Coronary artery (tissue), 2 donors: ENCODE data around the gene USP6NL.

Experiments
- DNase-seq: peaks from one replicate; pipeline ENCODE4 v3.0.0-alpha.2; 2017; ENCODE audit warnings: low spot score
- H3K27ac ChIP-seq, 2 donors: fragments of 200-600 bp; sonication (generic); one replicate each; pipeline ENCODE4 v1.5.1; 2016 to 2019
- H3K4me3 ChIP-seq: fragments of 200-600 bp; sonication (generic); 2 replicates; pipeline ENCODE4 v1.5.1; 2016; ENCODE audit warnings: mild to moderate bottlenecking, moderate library complexity
- CTCF ChIP-seq: fragments of 200-600 bp; sonication (generic); IDR thresholded peaks from one replicate; pipeline ENCODE4 v1.5.1; 2019; ENCODE audit warnings: antibody characterized with exemption

The USP6NL gene

GRCh38 chr10:11522821-11523245, 88.6 kb downstream of the USP6NL start:
- TF ChIP-seq CTCF: no peak
- Histone ChIP-seq H3K4me3 (no peak overlapping the region), H3K27ac (no peak overlapping the region)
- DNase-seq: no peak

GRCh38 chr10:11521860-11522259, 89.6 kb downstream of the USP6NL start:
- TF ChIP-seq CTCF: no peak
- Histone ChIP-seq H3K27ac (no peak overlapping the region), H3K4me3 (no peak overlapping the region)
- DNase-seq: no peak

DNA sequence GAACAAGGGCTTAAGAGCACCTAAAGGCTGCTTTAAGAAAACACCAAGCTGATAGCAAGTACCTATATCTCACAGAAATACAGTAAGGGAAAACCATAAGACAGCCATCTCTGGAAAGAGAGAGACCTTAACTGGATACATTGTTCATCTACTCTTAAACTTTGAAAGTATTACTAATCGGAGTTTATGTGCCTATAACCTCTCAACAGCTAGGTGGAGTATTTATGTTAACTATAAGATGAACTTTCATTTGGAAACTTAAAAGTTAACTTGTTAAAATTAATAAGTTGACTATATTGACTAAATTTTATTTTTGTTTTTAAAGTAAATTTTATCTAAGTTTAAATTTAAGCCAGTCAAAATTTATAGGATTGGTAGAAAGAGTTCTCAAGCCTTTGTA, 90.6 kb downstream of the USP6NL start:
- TF ChIP-seq CTCF: no peak
- H3K4me3 ChIP-seq: no peak overlapping the region
- H3K27ac ChIP-seq: no peak overlapping the region
- DNase-seq: no peak

DNA sequence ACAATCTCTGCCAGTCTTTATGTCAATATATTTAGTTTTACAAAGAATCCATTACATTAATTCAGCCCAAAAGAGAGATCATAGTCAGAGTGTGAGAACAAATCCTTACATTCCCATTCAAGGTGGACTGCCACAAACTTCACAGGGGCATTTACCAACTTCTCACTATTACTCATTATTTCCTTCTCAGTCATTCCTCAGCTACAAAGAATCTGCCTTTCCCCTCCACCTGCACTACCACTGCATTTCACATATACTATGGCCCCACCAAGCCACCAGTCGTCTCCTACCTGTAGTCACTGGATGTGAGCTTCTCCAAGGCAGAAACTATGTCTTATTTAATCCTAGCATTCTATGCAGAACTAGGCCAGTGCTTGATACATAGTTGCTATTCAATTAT, 94.3 kb downstream of the USP6NL start:
- H3K27ac ChIP-seq: no peak overlapping the region
- DNase-seq: no peak
- no peak for TF ChIP-seq CTCF
- no peak overlapping the region for H3K4me3 ChIP-seq

- H3K27ac ChIP-seq: no peak overlapping the region
- DNase-seq: no peak
- H3K4me3 ChIP-seq: no peak overlapping the region
- TF ChIP-seq CTCF: no peak
These were observed 95.1 kb downstream of the USP6NL start for GRCh38 chr10:11516431-11516746.

DNA sequence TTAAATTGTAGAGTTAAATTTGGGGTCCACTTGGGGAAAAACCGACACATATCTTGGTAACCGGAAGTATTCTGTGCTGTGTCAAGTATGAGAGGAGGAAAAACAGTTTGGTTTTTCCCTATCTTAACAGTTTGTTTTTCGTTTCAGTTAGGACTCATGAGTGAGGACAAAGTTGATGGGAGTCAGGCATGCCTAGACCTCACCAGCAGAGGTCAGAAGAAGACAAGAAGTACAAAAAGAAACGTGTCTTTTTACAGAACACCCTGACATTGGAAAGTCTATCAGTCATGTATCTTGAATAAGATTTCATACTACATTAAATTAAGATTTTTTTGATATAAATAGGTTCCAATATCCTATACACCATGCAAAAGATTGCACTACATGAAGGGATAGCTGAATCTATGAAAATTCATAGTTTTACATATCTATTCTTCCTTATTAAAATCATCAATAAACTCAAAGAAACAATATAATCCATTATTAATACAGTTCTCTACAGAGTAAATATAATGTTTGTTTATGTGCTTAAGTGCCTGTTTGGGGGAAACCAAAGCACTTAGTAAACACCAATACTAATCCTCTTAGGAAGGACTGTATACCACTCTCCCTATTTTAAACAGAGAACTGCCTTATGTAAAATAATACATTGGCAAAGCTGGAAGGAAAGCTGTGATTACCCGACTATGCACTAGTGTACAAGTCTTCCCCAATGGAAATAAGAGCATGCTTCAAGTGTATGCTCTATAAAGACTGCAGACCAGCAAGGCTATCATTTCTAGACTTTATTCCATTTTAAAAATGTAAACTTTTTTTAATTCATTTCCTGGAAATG, 95.6 kb downstream of the USP6NL start:
- no peak for DNase-seq
- no peak overlapping the region for H3K27ac ChIP-seq
- TF ChIP-seq CTCF: peak; percentile 60
- H3K4me3 ChIP-seq: no peak overlapping the region

DNA sequence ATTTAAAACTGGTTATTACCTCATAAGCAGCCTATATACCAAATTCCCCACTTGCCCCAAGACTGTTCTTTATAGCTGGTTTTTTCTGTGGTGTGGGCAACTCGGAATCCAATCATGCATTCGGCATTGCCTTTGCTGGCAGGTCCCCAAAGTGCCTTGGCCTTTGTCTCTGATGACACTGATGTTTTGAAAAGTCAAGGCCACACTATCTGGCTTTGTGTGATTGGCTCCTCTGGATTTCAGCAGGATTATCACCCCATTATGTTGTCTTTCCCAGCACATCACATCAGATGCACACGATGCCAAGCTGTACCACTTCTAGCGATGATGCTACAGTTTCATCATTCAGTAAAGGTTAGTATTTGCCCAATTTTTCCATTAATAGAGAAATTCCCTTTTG, 97.7 kb downstream of the USP6NL start:
- DNase-seq: no peak
- no peak for TF ChIP-seq CTCF
- Histone ChIP-seq H3K4me3 (no peak overlapping the region), H3K27ac (no peak overlapping the region)
